A549 treated with AZD9567 at 1 μM for 4 hours (cell line): ENCODE results near the gene ITGAV. TPM values are rescaled to one million over a fixed set of nuclear protein-coding genes. Genes with fewer than 3 reads are reported as not detected.

Experiments used
- total RNA-seq: library from RNA; stranded (reverse); fragments of 200-300 nt; extraction: Qiagen RNA extraction; gene quantifications from 5 replicates; pipeline ENCODE4 v1.2.3, GENCODE V29; 2022; ENCODE audit not compliant: insufficient read depth

The ITGAV gene
- 50.4 to 87.6 TPM (median 75.7 TPM) in 5 replicates for total RNA-seq

GRCh38 chr2:186589612-186590349, at the start of gene ITGAV:
Gene ITGAV (plus strand): TSS chr2:186590056. CDS start chr2:186590339, 283 bp downstream.

Other genes starting within 250 kb of the ITGAV start
- 79.3 to 117 TPM (median 83.7 TPM) in 5 replicates for gene ZC3H15, start 103.8 kb upstream of the ITGAV start, total RNA-seq
- 1.3 to 2.2 TPM (median 1.9 TPM) in 5 replicates for gene FAM171B, start 104.0 kb downstream of the ITGAV start, total RNA-seq